CMK (cell line): ENCODE measurements around the gene ASB9.
"Not testable (repeated sequence)": the region's sequence is repeated elsewhere in the genome, so short reads cannot be mapped to it uniquely, and the experiment has no call there.

Experiments
- DNase-seq: peaks from one replicate; pipeline ENCODE4 v3.0.0-alpha.2; 2010; ENCODE audit warnings: low read depth

Gene ASB9

GRCh38 chrX:15269618-15270521 lies at the start of gene ASB9:
ASB9 (minus strand) TSS chrX:15270083; CDS start chrX:15269874, 209 bp downstream.
- DNase-seq: peak; percentile 15

- DNase-seq: no peak
These were observed 49.2 kb upstream of the ASB9 start for GRCh38 chrX:15319075-15319474.

- DNase-seq: no peak
These were observed 45.6 kb upstream of the ASB9 start, which contains the start of gene ASB11 for GRCh38 chrX:15315509-15315908. ASB11 (minus strand) TSS chrX:15315640; CDS start chrX:15315605, 35 bp downstream.

- no peak for DNase-seq
These were observed 44.6 kb upstream of the ASB9 start for GRCh38 chrX:15314472-15314871.

GRCh38 chrX:15311119-15311518 lies 41.2 kb upstream of the ASB9 start:
- DNase-seq: no peak

- DNase-seq: no peak
These were observed 40.2 kb upstream of the ASB9 start for GRCh38 chrX:15310117-15310516.

- DNase-seq: not testable (repeated sequence)
These were observed 36.0 kb upstream of the ASB9 start for GRCh38 chrX:15305899-15306298.

GRCh38 chrX:15301924-15302323 lies 32.0 kb upstream of the ASB9 start:
- DNase-seq: no peak

- no peak for DNase-seq
These were observed 30.3 kb upstream of the ASB9 start for GRCh38 chrX:15299941-15300851.

GRCh38 chrX:15298780-15299179 lies 28.9 kb upstream of the ASB9 start:
- DNase-seq: no peak

GRCh38 chrX:15298201-15298600 lies 28.3 kb upstream of the ASB9 start:
- DNase-seq: no peak

- DNase-seq: no peak
These were observed 23.6 kb upstream of the ASB9 start for GRCh38 chrX:15293451-15293850.

GRCh38 chrX:15292861-15293260 lies 23.0 kb upstream of the ASB9 start:
- no peak for DNase-seq

- no peak for DNase-seq
These were observed 7.7 kb upstream of the ASB9 start for GRCh38 chrX:15277604-15278003.

- no peak for DNase-seq
These were observed 5.1 kb upstream of the ASB9 start for GRCh38 chrX:15274946-15275345.

GRCh38 chrX:15273275-15273674 lies 3.4 kb upstream of the ASB9 start:
- DNase-seq: not testable (repeated sequence)

- no peak for DNase-seq
These were observed 1.9 kb upstream of the ASB9 start for GRCh38 chrX:15271757-15272156.

GRCh38 chrX:15269120-15269519 lies 763 bp downstream of the ASB9 start:
- no peak for DNase-seq

GRCh38 chrX:15254852-15255251 lies 15.0 kb downstream of the ASB9 start:
- no peak for DNase-seq

GRCh38 chrX:15245896-15246295 lies 24.0 kb downstream of the ASB9 start:
- no peak for DNase-seq

GRCh38 chrX:15244421-15244820 lies 25.5 kb downstream of the ASB9 start:
- DNase-seq: no peak

- no peak for DNase-seq
These were observed 26.9 kb downstream of the ASB9 start for GRCh38 chrX:15242899-15243555.
